Breast epithelium (tissue), 4 donors: Measurements from ENCODE around the gene DSTYK. TPM values are rescaled to one million over a fixed set of nuclear protein-coding genes. Genes with fewer than 3 reads are reported as not detected.

Source experiments
- DNase-seq, 2 donors: peaks; one replicate each; pipeline ENCODE4 v3.0.0-alpha.2; 2019; ENCODE audit warnings: low spot score in 2 of 2
- H3K27ac ChIP-seq, 2 donors: fragments of 200-600 bp; sonication (generic) in 1 of 2; one replicate each; pipeline ENCODE4 v1.5.1; 2016 to 2019; ENCODE audit warnings: mild to moderate bottlenecking in 1 of 2
- H3K27me3 ChIP-seq, 2 donors: fragments of 200-600 bp; sonication (generic) in 1 of 2; one replicate each; pipeline versions ENCODE4 v1.5.1 to v1.6.0; 2017 to 2019; ENCODE audit warnings: control low read depth in 1 of 2, mild to moderate bottlenecking in 1 of 2
- H3K36me3 ChIP-seq: fragments of 200-600 bp; one replicate; pipeline ENCODE4 v1.5.1; 2019
- H3K4me1 ChIP-seq, 2 donors: fragments of 200-600 bp; sonication (generic); one replicate each; pipeline ENCODE4 v1.5.1; 2016 to 2019; ENCODE audit warnings: control low read depth in 1 of 2
- H3K4me3 ChIP-seq, 3 donors: fragments of 200-600 bp; sonication (generic); 1 replicate in 2 of 3; 2 replicates in 1 of 3; pipeline ENCODE4 v1.5.1; 2016 to 2019; ENCODE audit warnings: mild to moderate bottlenecking in 3 of 3, moderate library complexity in 2 of 3
- H3K9me3 ChIP-seq, 2 donors: fragments of 200-600 bp; sonication (generic) in 1 of 2; one replicate each; pipeline ENCODE4 v1.5.1; 2016 to 2019; ENCODE audit warnings: control low read depth in 1 of 2
- POLR2A ChIP-seq: fragments of 450-650 bp; IDR thresholded peaks from one replicate; pipeline ENCODE4 v1.6.1; 2016; ENCODE audit warnings: antibody characterized with exemption, mild to moderate bottlenecking, moderate library complexity
- POLR2AphosphoS5 ChIP-seq, 3 donors: sonication (generic); formaldehyde crosslinking; IDR thresholded peaks; one replicate each; pipeline ENCODE4 v1.6.1; 2017; ENCODE audit warnings: antibody characterized with exemption in 3 of 3
- intact Hi-C: fragments of 100-400 bp; cut with DNase I; formaldehyde crosslinking; loops from one replicate; pipeline ENCODE4 v1.15.1; 2023; ENCODE audit warnings: low total_unique reads
- total RNA-seq, 3 donors: library from RNA; depleted of rRNA; stranded (reverse); fragments of >200 nt; gene quantifications; one replicate each; pipeline ENCODE4 v1.1.0, GENCODE V29; 2016
- TF ChIP-seq, protein P1 (sequence below), 3 donors: fragments of 450-650 bp; IDR thresholded peaks; one replicate each; pipeline ENCODE4 v1.5.1; 2016 to 2017; ENCODE audit warnings: antibody characterized with exemption in 3 of 3, mild to moderate bottlenecking in 3 of 3, moderate library complexity in 3 of 3

The DSTYK gene
- total RNA-seq, 3 donors from 2014 or later = 10.2 to 19.3 (median 12.5) TPM

DNA sequence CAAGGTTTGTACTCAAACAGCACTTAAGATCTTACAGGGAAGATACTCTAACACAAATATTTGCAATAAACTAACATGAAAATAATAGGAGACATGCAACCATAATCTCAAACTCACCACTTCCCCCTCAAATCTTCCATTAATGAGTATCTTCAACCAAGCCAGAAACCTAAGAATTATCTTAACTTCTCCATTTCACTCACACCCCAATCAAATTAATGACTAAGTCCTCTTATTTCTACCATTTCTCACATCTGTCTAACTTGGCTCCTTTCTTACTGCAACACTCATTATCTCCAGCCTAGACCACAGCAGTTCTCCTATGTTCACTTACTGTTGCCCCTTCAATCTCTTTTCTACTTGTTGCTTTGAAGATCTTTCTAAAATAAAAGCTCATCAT, 100.1 kb downstream of the DSTYK start:
- peaks cover 5% of the 10 kb centered on the region for H3K36me3 ChIP-seq
- H3K4me1 ChIP-seq = no peaks in the 10 kb centered on the region
- DNase-seq = no peak
- no peak overlapping the region for H3K4me3 ChIP-seq
- H3K9me3 ChIP-seq = no peaks in the 10 kb centered on the region
- H3K27me3 ChIP-seq = no peaks in the 10 kb centered on the region
- intact Hi-C loops = loop anchor here (10.0 kb wide), 1 partner anchor 133 kb away; no protein-coding TSS in a partner anchor
- no peak overlapping the region for H3K27ac ChIP-seq
- TF ChIP-seq, protein P1, sequence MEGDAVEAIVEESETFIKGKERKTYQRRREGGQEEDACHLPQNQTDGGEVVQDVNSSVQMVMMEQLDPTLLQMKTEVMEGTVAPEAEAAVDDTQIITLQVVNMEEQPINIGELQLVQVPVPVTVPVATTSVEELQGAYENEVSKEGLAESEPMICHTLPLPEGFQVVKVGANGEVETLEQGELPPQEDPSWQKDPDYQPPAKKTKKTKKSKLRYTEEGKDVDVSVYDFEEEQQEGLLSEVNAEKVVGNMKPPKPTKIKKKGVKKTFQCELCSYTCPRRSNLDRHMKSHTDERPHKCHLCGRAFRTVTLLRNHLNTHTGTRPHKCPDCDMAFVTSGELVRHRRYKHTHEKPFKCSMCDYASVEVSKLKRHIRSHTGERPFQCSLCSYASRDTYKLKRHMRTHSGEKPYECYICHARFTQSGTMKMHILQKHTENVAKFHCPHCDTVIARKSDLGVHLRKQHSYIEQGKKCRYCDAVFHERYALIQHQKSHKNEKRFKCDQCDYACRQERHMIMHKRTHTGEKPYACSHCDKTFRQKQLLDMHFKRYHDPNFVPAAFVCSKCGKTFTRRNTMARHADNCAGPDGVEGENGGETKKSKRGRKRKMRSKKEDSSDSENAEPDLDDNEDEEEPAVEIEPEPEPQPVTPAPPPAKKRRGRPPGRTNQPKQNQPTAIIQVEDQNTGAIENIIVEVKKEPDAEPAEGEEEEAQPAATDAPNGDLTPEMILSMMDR (IDR thresholded peaks at IDR 0.05) = no peak
- TF ChIP-seq POLR2AphosphoS5 (IDR thresholded peaks at IDR 0.05) (no peak), POLR2A (no peak)

DNA sequence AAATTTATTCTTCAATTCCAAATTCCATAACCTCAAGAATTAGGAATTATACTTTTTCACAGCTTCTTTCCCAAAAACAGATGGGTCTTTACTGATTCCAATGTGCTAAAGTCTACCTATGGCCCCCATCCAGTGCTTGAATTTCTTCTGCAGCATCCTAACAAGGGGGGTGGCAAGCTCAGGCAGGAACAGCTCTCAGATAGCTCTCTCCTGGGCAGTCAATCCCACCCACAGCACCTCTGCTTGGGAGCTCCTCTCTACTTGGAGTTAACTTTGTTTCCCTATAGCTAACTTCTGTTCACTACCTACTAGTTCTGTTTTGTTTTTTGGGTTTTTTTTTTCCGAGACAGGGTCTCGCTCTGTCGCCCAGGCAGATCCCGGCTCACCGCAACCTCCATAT, 101.8 kb downstream of the DSTYK start:
- TF ChIP-seq POLR2A (no peak), POLR2AphosphoS5 (IDR thresholded peaks at IDR 0.05) (no peak)
- TF ChIP-seq, protein P1 (IDR thresholded peaks at IDR 0.05) = no peak
- H3K9me3 ChIP-seq = no peaks in the 10 kb centered on the region
- no peaks in the 10 kb centered on the region for H3K4me1 ChIP-seq
- intact Hi-C loops = loop anchor here (10.0 kb wide), 1 partner anchor 135 kb away; no protein-coding TSS in a partner anchor
- no peak for DNase-seq
- peaks cover 8% of the 10 kb centered on the region for H3K36me3 ChIP-seq
- H3K4me3 ChIP-seq = no peak overlapping the region
- H3K27ac ChIP-seq = no peak overlapping the region
- no peaks in the 10 kb centered on the region for H3K27me3 ChIP-seq

DNA sequence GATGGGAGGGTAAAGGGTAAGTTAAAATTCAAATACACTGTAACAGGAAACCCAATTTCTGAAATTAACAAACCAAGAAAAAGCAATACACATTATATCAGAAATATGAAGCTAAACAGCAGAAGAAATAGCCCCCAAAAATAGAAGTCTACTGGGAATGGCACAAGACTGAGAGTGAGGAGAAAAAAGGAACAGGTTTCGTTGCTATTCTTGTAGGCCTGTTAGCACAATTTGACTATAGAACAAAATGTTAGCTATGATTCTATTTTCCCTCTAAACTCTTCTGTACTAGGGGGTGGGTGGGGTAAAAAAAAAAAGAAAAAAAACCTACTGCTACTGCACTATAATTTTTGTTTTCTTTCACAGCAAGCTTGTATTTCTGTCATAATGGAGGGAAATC, 102.2 kb downstream of the DSTYK start:
- DNase-seq = no peak
- H3K27me3 ChIP-seq = no peaks in the 10 kb centered on the region
- no peaks in the 10 kb centered on the region for H3K9me3 ChIP-seq
- no peak overlapping the region for H3K4me3 ChIP-seq
- intact Hi-C loops = no loop called here
- no peak for TF ChIP-seq POLR2AphosphoS5 (IDR thresholded peaks at IDR 0.05)
- TF ChIP-seq, protein P1 (IDR thresholded peaks at IDR 0.05) = no peak
- TF ChIP-seq POLR2A = no peak
- no peak overlapping the region for H3K27ac ChIP-seq
- no peaks in the 10 kb centered on the region for H3K4me1 ChIP-seq
- H3K36me3 ChIP-seq = peaks cover 6% of the 10 kb centered on the region

DNA sequence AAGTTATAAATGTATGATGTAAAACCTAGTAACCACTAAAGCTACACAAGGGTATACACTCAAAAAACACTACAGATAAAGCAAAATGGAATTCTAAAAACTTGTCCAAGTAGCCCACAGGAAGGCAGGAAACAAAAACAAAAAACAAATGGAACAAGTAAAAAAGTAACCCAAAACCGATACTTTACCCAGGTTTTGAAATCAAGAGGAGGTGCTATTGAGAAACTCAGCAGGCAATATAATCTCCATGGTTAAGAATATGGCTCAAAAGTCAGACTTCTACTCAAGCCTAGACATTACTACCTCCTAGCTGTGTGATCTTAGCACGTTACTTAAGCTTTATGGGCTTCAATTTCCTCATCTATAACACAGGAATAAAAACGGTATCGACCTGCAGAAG, 103.0 kb downstream of the DSTYK start:
- Histone ChIP-seq H3K4me1 (no peaks in the 10 kb centered on the region), H3K36me3 (peaks cover 3% of the 10 kb centered on the region), H3K9me3 (no peaks in the 10 kb centered on the region), H3K27me3 (no peaks in the 10 kb centered on the region), H3K4me3 (no peak overlapping the region), H3K27ac (no peak overlapping the region)
- DNase-seq = no peak
- intact Hi-C loops = no loop called here
- no peak for TF ChIP-seq POLR2AphosphoS5 (IDR thresholded peaks at IDR 0.05)
- TF ChIP-seq POLR2A = no peak
- TF ChIP-seq, protein P1 (IDR thresholded peaks at IDR 0.05) = no peak

DNA sequence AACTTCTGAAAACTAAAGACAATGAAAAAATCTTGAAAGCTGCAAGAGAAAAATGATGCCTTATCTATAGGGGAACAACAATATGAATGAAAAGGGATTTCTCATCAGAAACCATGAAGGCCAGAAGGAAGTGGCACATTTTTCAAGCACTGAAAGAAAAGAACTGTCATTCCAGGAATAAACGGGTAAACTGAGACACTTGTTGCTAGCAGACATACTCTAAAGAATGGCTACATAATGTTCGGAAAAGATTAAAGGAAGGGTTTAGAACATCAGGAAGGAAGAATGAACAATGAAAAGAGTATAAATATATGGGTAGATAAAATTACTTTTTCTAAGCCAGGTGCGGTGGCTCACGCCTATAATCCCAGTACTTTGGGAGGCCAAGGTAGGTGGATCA, 104.2 kb downstream of the DSTYK start:
- TF ChIP-seq, protein P1 (IDR thresholded peaks at IDR 0.05) = no peak
- no peak for TF ChIP-seq POLR2A
- no peak for TF ChIP-seq POLR2AphosphoS5 (IDR thresholded peaks at IDR 0.05)
- Histone ChIP-seq H3K36me3 (peaks cover 3% of the 10 kb centered on the region), H3K9me3 (no peaks in the 10 kb centered on the region), H3K27me3 (no peaks in the 10 kb centered on the region), H3K4me3 (no peak overlapping the region), H3K4me1 (no peaks in the 10 kb centered on the region), H3K27ac (no peak overlapping the region)
- intact Hi-C loops = no loop called here
- DNase-seq = no peak
